GM19025 (cell line): ENCODE results near the gene CRMP1.

Experiments used
- ATAC-seq: cut with Tn5 transposase; IDR thresholded peaks from one replicate; pipeline ENCODE4 v1.9.1; 2021; ENCODE audit warnings: mild to moderate bottlenecking, low read depth, moderate library complexity; ENCODE audit not compliant: unreplicated experiment

The CRMP1 gene

GRCh38 chr4:5780831-5781480, 111.9 kb downstream of the CRMP1 start:
- no peak for ATAC-seq

DNA sequence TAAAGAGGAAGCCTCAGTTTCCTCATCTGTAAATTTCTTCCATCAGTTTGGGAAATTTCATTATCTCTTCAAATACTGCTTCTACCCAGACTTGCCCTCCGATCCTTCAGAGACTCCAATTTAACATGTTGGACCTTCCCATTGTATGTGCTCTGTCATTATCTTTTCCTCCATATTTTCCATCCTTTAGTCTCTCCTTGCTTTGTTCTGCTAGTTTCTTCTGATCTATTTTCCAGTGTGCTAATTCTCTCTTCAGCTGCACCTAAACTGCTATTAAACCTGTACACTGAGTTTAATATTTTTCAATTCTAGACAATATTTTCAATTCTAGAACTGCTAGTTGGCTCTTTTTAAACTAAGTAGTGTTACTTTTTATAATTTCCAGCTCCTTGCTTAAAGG, 116.4 kb downstream of the CRMP1 start:
- ATAC-seq = no peak

- no peak for ATAC-seq
These were observed 118.4 kb downstream of the CRMP1 start for GRCh38 chr4:5774416-5775036.

DNA sequence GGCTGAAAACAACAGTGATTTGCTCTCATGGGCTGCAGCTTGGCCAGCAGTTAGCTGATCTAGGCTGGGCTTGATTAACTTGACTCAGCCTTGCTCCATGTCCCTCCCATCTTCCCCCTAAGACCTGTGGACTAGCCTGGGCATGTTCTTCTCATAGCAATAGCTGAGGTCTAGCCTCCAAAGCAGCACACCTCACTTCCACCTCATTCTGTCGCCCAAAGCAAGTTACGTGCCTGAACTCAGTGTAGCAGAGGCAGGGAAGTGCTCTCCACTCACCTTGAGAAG, 119.7 kb downstream of the CRMP1 start:
- no peak for ATAC-seq

DNA sequence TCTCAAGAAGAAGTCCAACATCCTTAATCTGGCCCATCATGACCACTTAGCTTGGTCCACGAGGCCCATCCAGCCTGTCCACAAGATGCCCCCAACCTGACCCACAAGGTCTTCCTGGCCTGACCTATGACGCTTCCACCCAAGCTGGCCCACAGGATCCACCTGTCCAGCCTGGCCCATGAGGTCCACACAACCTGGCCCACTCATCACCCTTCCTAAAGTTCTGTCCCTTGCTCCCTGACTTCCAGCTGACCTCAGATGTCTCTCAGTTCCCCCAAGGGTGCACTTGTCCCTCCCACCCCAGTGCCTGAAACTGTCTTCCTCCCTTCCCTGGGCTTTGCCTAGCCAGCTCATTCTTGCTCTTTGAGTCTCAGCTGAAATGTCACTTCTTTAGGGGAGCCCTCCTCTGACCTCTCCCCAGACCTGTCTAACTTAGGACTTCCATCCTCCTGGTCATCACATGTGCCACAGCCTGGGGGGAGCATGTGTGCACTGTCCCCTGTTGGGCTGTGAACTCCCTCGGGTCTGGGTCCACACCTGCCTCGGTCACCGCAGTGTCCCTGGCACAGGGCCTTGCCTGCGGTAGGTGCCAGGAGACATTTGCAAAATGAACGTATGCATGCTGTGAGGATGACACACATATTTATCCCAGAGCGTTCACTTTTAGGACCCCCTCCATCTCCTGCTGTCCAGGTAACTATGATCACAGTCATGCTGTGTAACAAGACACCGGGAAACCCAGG, 120.2 kb downstream of the CRMP1 start:
- no peak for ATAC-seq
